Right ventricle myocardium superior (tissue), 1 donor: ENCODE measurements around the gene SLC22A24. TPM values are rescaled to one million over a fixed set of nuclear protein-coding genes. Genes with fewer than 3 reads are reported as not detected.
"Not testable (repeated sequence)": the region's sequence is repeated elsewhere in the genome, so short reads cannot be mapped to it uniquely, and the experiment has no call there.

ENCODE experiments used
- ATAC-seq: fragments of 200-7000 bp; cut with Tn5 transposase; one replicate; pipeline ENCODE4 v1.9.1; 2020; ENCODE audit warnings: mild to moderate bottlenecking; ENCODE audit not compliant: poor library complexity
- DNase-seq: peaks from one replicate; pipeline ENCODE4 v3.0.0-alpha.2; 2020
- intact Hi-C: fragments of 100-400 bp; cut with DNase I; formaldehyde crosslinking; loops from one replicate; pipeline ENCODE4 v1.11.2; 2022
- long read RNA-seq: library from polyadenylated mRNA; unstranded; transcript quantifications from one replicate; pipeline ENCODE4 v2.0.0, GENCODE V29; 2021
- total RNA-seq: library from RNA; stranded (reverse); fragmentation: NEBNext Ultra II Directional; extraction: Animal tissue kit (Norgen Biotek cat#: 25700); gene quantifications from one replicate; pipeline ENCODE4 v1.2.1, GENCODE V29; 2021
- donor health status: DM: no; HTN: yes; CAD: no; lungs with severe emphysema.

Gene SLC22A24, protein sequence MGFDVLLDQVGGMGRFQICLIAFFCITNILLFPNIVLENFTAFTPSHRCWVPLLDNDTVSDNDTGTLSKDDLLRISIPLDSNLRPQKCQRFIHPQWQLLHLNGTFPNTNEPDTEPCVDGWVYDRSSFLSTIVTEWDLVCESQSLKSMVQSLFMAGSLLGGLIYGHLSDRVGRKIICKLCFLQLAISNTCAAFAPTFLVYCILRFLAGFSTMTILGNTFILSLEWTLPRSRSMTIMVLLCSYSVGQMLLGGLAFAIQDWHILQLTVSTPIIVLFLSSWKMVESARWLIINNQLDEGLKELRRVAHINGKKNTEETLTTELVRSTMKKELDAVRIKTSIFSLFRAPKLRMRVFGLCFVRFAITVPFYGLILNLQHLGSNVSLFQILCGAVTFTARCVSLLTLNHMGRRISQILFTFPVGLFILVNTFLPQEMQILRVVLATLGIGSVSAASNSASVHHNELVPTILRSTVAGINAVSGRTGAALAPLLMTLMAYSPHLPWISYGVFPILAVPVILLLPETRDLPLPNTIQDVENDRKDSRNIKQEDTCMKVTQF
- total RNA-seq: not detected
- long read RNA-seq: 0 reads

DNA sequence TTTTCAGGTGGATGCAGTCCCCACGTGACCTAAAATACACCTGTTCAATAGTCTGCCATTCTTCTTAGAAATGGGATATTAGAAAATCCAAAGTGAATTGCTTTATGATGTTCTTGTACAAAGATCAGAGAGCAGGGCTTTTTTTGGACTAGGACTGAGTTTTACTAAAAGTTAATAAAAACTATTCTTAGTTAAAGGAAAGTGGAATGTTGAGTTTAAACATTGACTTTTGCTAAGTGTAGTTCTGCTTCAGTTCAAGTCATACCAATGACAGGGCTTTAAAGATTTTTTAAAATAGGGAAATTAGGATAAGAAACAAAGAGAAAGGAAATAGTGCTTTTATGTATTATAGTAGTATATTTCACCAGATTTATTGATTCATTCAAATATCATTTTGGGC is at the start of gene SLC22A24:
SLC22A24 (minus strand) TSS at position 101 of the 400 bp plus-strand sequence. CDS start 442 bp downstream, outside the sequence.
- no peak for DNase-seq
- no peak for ATAC-seq
- intact Hi-C loops: no loop called here

DNA sequence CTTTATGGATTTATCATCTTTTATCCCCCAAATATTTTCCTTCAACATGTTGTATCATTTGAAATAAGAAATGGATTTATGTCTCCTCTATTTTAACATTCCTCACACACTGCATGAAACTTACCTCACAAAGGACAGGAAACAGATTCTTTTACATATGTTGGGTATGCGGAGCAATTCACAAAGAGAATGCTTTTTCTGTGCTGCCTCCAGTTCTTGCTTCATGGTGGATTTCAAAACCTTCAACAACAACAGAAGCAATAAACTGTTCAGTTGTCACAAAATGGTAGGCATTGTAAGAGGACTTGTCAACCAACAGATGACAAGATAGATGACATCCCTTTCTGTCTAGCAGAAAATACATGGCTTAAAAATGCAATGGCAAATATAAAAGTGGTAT is 36.5 kb upstream of the SLC22A24 start:
- intact Hi-C loops: no loop called here
- DNase-seq (no peak), ATAC-seq (no peak)

DNA sequence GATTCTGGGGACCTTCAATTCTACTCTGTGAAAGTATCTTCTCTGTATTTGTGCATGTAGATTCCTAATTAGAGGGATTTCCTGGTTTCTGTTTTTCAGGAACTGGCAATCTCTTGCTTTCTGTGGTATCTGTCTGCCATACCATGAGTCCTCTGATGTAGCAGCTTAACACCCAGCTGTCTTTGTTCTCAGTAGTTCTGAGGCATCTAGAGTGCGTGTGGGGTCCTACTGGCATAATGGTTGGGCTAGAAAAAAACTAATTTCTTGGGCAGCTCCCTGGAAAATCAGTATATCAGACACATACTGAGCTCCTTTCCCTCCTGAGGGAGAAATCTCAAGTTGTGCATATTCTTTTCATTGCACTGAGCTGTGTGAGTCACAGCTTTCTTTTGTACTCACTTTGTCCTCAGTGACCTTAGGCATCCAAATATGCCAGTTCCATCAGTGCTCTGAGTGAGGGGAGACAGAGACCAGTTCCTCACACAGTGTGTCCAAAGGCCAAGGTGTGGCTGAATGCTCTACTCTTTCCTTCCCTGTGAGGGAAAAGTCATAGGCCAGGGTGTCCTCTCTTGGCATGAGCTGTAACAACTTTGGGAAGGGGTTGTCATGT is 35.5 kb upstream of the SLC22A24 start:
- DNase-seq: no peak
- intact Hi-C loops: no loop called here
- no peak for ATAC-seq

DNA sequence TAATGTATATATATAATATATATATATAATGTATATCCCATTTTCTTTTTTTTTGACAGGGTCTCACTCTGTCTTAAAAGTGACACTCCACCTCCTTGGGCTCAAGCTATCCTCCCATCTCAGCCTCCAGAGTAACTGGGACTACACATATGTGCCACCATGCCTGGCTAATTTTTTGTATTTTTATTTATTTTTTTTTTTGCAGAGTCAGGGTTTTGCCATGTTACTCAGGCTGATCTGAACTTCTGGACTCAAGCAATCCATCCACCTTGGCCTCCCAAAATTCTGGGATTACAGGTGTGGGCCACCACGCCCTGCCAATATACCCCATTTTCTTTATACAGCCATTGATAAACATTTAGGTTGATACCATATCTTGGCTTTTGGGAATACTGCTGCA is 33.9 kb upstream of the SLC22A24 start:
- ATAC-seq (no peak), DNase-seq (no peak)
- intact Hi-C loops: no loop called here

DNA sequence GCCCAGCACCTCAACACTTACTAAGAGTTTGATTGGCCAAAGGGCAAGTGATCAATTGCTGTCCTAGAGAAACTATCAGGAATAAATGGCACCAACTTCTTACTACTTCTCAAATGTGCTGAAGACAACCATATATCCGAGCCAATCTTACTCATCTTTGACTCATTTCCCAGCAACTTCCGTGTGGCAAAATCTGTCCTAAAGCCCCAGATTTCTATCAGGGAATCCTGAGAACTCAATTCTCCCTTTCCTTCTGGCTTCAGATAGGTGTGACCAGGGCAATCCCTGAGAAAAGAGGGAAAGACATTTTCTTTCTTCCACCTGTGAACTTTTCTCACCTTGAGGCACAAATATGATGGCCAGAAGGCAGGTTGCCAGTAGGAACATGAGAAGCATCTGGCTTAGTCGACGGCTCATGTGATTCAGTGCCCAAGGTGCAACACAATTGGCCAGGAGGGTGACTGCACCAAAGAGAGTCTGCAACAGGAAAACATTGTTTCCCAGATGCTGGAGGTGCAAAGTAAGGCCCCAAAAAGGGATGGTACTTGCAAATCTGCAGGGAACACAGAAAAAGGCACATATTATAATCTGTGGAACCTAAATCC is 21.8 kb upstream of the SLC22A24 start:
- intact Hi-C loops: no loop called here
- no peak for DNase-seq
- ATAC-seq: no peak

DNA sequence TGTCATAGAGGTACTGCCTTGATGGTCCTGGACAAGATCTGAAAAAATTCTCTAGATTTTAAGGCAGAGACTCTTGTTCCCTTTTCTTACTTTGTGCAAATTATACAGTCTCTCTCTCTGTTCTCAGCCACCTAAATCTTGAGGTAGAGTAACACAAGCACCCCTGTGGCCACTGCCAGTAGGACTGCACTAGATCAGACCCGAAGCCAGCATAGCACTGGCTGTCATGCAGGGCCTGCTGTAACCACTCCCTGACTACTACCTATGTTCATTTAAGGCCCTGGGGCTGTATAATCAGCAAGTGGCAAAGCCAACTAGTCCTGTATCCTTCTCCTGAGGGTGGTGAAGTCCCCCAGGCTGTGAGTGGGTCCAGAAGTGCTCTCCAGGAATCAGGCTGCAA is 11.8 kb upstream of the SLC22A24 start:
- ATAC-seq (no peak), DNase-seq (no peak)
- intact Hi-C loops: no loop called here

DNA sequence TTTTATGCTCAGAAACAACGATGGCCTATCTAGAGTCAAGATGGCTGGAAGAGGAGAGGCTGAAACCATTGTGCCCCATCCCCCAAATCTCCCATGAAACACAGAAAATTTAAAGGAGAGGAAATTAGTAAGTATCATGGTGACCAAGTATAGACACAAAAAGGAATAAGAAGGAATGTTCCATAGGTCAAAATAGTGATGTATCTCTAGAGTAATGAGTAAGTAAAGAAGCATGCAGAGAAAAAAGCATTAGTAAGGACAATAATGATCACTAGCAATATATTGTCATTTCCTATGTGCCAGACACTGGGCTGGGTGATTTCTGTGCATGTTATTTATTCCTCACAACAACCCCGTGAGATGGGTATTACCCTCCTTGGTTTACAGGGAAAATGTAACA is 2.6 kb upstream of the SLC22A24 start:
- intact Hi-C loops: no loop called here
- no peak for ATAC-seq
- no peak for DNase-seq

DNA sequence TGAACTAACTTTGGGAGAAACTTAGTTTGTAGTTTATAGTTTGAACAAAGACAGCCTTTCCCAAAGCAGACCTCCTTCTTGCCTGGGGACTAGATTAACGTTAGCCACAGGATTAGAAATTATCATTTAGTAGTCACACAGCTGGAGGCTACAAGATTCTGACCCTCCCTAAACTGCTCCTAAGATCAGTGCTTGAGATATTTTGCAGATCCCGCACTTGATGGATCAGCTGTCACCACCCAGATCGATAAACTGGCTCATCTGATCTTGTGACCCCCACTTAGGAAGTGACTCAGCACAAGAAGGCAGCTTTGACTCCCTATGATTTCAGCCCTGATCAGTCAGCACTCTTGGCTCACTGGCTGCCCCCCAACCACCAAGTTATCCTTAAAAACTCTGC is 1.6 kb downstream of the SLC22A24 start:
- intact Hi-C loops: no loop called here
- no peak for DNase-seq
- ATAC-seq: no peak

DNA sequence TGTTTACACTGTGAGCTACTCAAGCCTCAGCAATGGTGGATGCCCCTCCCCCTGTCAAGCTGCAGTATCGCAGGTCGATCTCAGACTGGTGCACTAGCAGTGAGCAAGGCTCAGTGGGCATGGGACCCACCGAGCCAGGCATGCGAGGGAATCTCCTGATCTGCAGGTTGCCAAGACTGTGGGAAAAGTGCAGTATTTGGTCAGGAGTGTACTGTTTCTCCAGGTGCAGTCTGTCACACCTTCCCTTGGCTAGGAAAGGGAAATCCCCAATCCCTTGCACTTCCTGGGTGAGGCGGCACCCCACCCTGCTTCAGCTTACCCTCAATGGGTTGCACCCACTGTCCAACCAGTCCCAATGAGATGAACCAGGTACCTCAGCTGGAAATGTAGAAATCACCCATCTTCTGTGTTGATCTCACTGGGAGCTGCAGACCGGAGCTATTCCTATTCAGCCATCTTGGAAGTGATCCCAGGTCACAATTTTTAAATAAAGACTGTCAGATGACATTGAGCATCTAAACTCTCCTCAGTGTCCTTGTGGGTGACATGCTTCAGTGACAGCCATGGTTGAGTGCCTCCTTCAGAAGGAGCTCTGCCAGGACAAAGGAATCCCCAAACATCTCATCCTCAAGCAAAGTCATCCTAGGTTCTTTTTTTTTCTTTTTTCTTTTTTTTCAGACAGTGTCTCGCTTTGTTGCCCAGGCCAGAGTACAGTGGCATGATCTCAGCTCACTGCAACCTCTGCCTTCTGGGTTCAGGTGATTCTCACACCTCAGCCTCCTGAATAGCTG is 10.8 kb downstream of the SLC22A24 start:
- DNase-seq: no peak
- ATAC-seq: no peak
- intact Hi-C loops: no loop called here

DNA sequence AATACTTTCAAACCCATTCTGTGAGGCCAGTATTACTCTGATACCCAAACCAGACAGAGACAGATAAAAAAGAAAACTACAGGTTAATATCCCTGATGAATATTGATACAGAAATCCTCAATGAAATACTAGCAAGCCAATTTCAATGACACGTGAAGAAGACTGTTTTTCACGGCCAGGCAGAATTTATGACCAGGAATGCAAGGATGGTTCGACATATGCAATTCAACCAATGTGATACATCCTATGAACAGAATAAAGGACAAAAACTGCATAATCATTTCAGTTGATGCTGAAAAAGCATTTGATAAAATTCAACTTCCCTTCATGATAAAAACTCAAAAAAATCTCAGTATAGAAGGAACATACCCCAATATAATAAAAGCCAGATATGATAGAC is 44.5 kb downstream of the SLC22A24 start:
- DNase-seq: no peak
- intact Hi-C loops: no loop called here
- ATAC-seq: no peak

DNA sequence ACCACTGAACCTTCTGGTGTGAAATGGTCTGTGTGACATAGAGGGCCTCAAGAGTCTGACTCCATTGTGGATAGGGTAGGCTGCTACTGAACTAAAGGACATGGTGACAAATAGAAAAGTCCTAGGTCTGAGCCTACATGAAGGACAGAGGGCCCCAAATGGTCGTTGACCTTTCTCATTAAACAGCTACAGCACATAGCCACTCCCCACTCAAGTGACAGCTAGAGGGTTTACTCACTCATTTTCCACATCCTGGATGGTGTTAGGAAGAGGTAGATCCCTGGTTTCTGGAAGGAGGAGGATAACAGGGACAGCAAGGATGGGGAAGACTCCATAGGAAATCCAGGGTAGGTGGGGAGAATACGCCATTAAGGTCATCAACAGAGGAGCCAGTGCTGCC is 63.3 kb downstream of the SLC22A24 start:
- intact Hi-C loops: no loop called here
- ATAC-seq (no peak), DNase-seq (no peak)

DNA sequence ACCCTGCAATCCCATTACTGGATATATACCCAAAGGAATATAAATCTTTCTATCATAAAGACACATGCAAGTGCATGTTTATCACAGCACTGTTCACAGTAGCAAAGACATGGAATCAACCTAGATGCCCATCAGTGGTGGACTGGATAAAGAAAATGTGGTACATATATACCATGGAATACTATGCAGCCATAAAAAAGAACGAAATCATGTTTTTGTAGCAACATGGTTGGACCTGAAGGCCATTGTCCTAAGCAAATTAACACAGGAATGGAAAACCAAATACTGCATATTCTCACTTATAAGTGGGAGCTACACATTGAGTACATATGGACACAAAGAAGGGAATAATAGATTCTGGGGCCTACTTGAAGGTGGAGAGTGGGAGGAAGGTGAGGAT is 97.8 kb downstream of the SLC22A24 start:
- ATAC-seq, intact Hi-C loops, DNase-seq: not testable (repeated sequence)

DNA sequence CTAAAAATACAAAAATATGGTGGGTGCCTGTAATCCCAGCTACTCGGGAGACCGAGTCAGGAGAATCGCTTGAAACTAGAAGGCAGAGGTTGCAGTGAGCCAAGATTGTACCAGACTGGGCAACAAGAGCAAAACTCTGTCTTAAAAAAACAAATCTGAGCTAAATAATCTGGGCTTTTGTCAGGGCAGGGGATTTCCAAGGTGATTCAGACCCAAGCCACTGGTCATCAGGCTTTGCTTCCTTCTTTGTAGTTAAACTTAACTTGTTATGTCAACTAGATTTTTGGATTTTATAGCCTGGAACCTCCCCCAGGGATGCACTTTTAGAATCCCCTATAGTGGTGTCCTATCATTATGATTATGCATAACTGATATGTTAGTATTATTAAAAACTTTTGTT is 101.4 kb downstream of the SLC22A24 start:
- intact Hi-C loops: no loop called here
- DNase-seq (no peak), ATAC-seq (no peak)

DNA sequence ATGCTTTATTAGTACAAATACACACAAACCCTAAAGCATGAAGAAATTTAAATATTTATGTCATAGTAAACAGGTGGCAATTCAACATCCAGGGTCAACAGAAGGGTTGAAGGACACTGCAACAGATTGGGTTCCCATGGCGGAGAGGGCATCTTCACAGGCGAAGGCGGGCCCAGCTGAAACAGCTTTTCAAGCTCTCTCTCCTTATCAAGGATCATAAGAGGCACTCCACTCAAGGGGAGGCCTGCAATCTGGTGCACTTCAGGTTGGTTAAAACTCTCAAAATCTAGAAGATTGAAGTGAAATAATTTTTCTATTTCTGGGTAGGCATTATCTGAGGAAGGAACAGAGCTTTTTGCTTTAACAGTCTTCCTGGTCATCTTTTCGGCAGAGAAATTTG is 111.6 kb downstream of the SLC22A24 start:
- intact Hi-C loops: no loop called here
- DNase-seq: no peak
- ATAC-seq: no peak

Other genes with a start within 250 kb of the SLC22A24 start
- not detected for gene CHRM1, start 222.9 kb downstream of the SLC22A24 start, total RNA-seq
- not detected for gene SLC22A6, start 159.3 kb downstream of the SLC22A24 start, total RNA-seq
- not detected for gene SLC22A8, start 128.4 kb downstream of the SLC22A24 start, total RNA-seq
- gene SLC22A25, start 99.4 kb upstream of the SLC22A24 start, total RNA-seq: not detected
- gene SLC22A9, start 225.6 kb upstream of the SLC22A24 start, total RNA-seq: not detected